ENCODE results near the gene MYD88.

Gene MYD88

DNA sequence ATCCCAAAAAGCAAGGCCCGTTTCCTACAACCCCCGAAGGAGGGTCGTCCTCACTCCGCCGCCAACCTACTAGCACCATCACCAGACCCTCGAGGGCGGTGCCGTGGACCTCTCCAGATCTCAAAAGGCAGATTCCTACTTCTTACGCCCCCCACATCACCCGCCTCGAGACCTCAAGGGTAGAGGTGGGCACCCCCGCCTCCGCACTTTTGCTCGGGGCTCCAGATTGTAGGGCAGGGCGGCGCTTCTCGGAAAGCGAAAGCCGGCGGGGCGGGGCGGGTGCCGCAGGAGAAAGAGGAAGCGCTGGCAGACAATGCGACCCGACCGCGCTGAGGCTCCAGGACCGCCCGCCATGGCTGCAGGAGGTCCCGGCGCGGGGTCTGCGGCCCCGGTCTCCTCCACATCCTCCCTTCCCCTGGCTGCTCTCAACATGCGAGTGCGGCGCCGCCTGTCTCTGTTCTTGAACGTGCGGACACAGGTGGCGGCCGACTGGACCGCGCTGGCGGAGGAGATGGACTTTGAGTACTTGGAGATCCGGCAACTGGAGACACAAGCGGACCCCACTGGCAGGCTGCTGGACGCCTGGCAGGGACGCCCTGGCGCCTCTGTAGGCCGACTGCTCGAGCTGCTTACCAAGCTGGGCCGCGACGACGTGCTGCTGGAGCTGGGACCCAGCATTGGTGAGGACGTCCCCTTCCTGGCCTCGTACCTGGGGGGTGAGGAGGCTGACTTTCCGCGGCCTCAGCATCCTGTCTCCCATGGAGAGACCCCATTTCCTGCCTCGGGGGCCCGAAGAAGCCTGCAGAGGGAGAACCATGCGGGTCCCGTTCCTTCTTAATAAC, at the start of gene MYD88:
MYD88 (plus strand) TSS at position 313 of the 842 bp plus-strand sequence; CDS start at position 353, 40 bp downstream.
- DNase-seq (ENCODE audit: low spot score), result peak; percentile 51

DNA sequence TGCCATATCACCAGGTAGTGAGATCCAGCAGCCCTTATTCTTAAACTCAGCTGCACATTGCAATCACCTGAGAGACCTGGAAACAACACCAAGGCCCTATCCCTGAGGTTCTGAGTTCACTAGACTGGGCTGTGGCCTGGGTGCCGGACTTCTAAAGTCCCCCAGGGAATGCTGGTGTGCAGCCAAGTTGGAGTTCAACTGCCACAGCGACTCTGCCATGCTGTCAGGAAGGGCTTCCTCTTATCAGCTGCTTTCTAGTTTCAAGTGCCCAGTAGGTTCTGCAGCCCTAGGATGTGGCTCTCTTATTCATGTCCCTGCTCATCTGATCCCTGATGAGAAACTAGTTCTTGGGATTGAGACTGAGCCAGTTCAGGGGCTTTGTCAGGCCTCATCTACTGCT, 49.3 kb upstream of the MYD88 start:
- no peak for DNase-seq (ENCODE audit: low spot score)

DNA sequence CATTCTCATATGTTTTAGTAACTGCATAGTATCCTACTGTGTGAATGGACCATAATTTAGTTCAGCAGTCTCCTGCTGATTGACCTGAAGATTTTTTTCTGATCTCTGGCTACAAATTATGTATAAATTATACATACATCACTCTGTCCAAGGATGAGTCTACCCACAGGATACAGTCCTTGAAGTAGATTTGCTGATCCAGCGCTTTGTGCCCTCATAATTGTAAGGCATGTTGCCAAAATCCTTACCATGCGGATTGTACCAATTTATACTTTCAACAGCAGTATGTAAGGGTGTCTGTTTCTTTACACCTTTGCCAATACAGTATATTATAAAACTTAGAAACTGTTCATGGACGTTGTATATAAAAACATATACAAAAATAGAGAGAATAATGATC, 48.0 kb upstream of the MYD88 start:
- no peak for DNase-seq (ENCODE audit: low spot score)

DNA sequence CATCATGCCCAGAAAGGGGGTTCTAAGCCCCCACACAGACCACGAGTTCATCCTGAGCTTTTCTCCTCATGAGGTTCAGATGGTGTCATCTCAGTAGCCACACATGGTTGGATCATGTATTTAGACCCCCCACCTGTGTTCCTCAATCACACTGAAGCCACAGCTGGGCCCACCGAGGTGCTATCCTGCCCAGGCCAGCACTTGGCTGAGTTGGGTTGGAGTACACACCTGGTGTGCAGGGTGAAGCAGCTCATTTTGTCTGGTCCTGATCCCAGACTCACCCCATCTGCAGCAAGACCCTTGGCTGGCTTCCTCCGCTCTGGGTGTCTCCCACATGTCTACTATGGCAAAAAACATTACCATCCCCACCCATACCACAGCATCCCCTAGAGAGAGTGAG, 43.5 kb upstream of the MYD88 start:
- no peak for DNase-seq (ENCODE audit: low spot score)

DNA sequence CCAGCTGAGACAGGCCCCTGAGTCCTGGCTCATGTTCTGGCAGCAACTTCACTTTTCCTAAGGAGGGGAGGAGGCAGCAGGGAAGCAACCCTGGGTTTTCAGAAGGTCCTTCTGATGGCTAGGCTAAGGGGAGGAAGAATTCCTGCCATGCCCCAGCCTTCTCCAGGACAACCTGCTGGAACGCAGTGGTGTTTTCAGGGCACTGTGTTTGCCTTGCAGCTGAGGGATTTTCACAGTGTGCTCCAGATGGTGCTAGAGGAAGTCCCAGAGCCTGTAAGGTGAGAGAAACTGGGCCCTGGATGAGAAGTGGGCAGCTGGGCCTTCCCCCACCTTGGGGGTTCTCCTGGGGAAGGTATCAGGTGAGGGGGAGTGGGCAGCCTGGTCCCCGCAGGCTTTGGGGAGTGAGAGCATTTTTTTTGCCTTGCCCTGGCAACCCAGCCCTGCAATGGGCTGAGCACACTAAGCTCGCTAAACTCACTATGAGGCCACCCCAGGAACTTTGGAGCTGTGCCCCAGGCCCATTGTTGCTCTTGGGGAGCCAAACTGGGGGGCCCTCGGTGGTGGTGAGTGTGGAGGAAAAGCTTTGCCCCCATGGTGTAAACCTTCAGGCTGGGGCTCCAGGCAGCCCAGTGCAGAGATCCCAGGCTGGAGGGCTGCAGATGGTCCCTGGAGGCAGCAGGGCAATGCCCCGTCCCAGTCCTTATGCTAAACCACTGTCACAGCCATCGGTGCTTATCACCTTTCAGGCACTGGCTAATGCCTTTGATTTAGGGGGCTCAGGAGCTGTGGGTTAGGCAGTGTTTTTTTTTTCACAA, 42.6 kb upstream of the MYD88 start:
- no peak for DNase-seq (ENCODE audit: low spot score)

DNA sequence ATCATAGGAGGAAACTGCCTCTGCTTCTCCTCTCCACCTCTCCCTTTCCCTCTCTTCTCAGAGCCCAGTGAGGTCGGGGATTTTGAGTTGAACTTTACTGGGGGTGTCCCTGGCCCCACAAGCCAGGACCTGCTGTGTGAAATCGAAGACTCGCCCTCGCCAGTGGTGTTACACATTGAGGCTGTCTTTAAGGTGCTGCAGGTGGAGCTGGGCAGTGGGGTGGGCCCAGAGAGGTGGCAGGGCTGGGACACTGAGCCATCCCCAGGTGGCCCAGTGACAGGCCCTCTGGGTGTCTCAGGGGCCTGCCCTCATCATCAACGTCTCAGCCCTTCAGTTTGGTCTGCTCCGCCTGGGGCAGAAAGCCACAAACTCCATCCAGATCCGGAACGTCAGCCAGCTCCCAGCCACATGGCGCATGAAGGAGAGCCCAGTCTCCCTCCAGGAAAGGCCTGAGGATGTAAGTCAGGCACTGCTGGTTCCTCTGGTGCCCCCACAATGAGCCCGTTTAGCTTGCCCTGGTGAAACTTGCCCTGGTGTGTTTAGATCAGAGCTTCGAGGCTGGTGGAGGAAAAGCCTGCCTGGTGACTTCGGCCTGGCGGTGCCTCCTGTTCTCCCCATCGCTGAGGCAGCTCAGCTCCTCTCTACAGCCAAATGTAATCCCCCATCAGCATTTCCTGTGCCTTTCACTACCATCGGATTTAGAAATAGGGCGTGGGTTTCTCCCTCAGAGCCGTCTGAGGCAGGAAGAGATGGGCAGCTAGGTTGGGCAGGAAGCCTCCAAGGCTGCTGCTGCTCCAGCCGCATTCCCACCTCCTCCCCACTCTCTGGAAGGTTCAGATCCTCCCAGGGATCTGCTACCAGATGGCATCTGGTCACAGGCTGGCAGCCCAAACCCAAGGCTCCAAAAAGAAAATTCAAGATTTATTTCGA, 40.8 kb upstream of the MYD88 start:
- DNase-seq (ENCODE audit: low spot score), result no peak

DNA sequence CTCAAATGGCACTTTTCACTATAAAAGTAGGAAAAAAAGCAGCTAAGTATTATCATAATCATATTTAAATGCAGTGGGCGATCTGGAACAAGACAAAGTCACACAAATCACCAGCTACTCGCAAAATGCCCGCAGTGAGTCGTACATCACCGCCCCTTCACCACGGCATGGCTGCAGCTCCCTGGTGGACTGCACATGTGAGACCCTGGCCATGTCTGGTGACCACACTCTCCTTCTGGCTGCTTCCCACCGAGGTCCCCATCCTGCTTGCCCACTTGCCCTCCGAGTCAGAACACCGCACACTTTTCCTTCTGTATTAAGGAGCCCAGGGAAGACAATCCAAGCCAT, 40.1 kb upstream of the MYD88 start:
- no peak for DNase-seq (ENCODE audit: low spot score)

DNA sequence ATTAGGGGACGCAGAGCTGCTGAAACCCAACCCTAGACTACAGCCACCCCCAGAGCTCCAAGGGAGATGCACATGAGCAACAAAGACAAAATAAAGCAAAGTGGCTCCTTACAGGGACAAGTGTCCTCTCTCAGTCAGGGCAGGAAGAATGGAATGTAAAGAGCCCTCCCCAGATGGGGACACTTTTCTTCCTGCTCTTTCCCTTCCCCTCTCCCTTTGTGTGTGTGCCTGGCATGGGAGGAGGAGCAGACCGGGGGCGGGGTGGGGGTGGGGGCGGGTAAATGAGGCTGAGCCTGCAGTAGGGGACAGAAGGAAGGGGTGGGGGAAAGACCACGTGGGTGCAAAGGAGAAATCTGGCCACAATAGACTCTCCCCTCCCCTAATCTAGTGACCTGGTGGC, 38.9 kb upstream of the MYD88 start:
- DNase-seq (ENCODE audit: low spot score), result no peak

DNA sequence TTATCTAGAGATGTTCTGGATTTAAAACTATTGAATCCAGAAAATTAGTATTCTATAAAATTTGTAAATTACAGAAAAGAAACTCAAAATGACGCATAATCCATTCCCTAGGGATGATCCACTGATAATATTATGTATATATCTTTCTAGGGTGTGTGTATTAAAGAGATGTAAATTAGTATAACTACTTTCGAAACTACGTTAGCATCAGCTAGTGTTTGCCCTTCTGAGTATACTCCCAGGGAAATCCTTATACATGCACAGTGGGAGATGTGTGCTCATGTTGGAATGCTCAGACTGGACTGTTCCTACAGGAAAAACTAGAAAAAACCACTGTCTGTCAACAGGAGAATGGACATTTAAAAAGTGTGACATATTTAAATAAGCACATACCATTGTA, 38.0 kb upstream of the MYD88 start:
- no peak for DNase-seq (ENCODE audit: low spot score)

DNA sequence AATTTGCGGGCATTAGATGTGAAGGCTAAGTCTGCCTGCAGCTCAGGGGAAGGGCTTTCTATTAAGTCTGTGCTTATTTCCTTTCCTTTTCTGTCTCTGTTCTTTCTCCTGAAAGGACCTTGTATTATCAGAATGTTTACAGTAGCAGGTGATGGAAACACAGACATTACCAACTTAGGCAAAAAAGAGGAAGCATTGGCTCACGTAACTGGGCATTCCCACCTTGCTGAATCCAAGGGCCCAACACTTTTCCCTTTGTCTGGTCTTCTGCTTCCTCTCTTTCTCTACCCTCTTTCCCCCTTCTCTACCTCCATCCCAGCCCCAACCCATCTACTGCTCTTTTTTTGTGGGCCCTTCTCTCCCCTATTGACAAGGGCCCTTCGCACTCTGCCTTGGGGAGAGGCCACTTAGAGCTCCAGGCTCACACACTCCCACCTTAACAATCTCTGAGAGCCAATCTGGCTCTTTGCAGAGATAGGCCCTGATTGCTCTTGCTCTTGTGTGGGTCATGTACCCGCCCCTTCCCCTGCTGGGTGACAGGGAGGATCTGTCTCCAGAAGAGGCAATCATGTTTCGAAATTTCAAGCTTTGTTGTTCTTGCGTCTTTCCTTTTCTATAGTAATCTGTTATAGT, 36.5 kb upstream of the MYD88 start:
- DNase-seq (ENCODE audit: low spot score), result no peak

DNA sequence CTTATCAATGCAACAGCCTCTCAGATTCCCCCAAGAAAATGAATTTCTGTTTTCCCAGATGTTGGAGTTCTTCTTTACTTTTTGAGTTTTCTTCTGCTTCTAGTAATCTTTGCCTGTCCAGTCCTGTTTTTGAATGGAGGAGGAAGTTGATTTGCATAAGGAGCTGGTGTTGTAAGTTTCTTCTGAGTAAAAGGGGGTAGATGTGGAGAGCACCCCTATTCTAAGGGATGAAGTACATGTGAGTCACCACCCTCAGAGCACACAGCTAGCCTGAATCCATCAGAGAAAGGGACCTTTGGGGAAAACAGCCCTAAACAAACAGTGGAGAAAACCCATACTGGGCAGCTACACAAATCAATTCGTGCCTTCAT, 36.0 kb upstream of the MYD88 start:
- no peak for DNase-seq (ENCODE audit: low spot score)

DNA sequence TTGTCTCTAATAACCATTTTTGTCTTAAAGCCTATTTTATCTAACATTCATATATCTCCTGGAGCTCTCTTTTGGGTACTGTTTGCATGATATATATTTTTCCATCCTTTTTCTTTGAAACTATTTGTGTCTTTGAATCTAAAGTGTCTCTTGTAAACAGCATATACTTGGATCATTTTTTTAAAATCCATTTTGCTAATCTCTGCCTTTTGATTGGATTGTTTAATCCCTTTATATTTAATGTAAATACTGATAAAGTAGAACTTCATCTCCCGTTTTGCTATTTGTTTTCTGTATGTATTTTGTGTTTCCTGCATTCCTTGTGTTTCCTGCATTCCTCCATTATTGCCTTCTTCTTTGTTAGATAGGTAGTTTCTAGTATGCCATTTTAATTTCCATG, 32.9 kb upstream of the MYD88 start:
- DNase-seq (ENCODE audit: low spot score), result no peak

DNA sequence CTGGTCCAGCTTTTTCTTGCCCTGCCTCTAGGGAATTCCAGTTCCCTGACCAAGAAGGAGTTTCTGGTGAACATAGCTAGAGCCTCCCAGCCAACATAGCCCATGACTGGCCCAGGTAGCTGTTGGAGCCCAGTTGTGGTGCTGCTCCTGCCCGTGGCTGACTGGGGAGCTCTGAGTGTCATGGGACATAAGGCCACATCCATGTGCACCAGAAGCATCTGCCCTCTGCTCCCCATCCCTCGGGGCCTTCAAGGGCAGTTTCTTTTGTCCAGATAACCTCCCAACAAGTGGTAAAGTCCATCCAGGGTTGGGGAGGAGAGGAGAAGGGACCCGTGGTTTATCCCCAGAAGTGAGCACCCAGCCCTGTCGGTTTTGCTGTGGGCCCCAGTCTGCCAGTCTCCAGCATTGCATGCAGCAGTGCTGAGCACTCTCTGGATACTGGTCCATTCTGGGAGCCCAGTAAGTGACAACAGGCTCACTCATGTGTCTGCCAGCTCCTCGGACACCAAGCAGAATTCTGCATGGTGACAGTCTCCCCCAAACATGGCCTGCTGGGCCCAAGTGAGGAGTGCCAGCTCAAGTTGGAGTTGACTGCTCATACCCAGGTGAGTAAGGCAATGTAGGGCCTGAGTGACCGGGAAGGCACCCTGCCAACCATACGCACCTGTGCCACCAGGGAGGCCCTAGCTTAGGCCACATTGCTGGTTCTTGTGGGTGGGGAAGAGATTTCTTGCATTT, 30.4 kb upstream of the MYD88 start:
- no peak for DNase-seq (ENCODE audit: low spot score)

DNA sequence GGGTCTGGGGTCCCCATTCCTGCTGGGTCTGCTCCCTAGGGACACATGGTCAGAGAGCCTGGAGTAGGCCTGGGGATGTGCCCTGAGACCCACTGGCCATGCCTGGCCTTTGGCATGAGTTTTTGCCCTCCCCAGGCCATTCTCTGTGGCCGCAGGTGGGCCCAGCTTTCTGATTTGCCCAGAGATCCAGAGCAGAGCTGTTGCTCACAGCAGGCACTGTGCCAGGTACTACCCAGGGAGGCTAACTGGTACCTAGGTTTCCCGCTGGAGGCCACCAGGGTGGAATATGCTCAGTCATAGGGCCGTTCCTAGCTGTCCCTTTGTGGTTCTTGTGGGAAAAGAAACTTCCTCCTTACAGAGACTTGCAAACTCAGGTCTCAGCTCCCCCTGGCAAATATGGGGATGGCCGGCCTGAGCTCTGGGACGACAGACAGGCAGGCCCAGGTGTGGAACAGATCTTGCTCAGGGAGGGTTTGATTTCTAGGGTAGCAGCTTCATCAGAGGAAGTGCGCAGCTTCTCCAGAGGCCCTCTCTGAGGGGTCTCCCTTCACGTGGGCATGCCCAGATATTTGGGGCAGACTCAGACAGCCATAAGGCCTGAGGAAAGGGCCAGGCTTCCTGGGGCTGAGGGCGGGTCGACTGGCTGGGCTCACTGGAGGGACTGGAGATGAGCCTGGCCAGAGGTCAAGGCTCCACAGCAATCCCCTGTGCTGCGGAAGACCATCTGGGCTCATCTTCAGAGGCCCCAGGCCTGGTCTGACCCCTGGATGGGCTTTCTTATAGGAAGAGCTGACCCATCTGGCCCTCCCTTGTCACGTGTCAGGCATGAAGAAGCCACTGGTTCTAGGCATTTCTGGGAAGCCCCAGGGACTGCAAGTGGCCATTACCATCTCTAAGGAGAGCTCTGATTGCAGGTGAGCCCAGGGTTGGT, 29.5 kb upstream of the MYD88 start:
- no peak for DNase-seq (ENCODE audit: low spot score)

DNA sequence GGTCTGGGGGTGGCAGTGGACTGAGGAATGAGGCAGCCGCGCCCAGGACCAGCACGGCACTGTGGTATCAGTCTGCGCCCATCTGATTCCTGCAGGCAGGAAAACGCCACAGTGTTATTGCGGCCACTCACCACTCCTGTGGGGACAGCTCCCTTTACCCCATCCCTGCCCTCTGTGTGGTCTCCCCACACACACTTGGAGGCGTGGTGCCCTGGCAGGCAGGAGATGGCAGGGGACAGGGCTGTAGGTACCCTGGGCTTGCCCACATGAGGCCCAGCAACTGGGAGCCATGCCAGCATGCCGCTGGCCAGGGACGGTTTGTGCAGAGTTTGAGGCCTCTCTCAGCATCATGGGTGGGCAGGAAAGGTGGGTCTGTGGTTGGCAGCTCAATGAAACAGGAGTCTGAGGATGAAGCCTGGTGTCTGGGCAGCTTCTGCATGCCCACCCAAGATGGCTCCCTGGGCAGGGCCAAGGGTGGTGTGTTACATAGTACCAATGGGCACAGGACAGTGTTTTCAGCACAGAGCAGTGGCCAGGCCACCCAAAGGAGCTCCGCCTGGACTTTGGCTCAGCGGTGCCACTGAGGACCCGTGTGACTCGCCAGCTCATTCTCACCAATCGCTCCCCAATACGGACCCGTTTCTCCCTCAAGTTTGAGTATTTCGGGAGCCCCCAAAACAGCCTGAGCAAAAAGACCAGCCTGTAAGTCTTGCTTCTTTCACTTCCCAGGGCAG, 28.7 kb upstream of the MYD88 start:
- no peak for DNase-seq (ENCODE audit: low spot score)

DNA sequence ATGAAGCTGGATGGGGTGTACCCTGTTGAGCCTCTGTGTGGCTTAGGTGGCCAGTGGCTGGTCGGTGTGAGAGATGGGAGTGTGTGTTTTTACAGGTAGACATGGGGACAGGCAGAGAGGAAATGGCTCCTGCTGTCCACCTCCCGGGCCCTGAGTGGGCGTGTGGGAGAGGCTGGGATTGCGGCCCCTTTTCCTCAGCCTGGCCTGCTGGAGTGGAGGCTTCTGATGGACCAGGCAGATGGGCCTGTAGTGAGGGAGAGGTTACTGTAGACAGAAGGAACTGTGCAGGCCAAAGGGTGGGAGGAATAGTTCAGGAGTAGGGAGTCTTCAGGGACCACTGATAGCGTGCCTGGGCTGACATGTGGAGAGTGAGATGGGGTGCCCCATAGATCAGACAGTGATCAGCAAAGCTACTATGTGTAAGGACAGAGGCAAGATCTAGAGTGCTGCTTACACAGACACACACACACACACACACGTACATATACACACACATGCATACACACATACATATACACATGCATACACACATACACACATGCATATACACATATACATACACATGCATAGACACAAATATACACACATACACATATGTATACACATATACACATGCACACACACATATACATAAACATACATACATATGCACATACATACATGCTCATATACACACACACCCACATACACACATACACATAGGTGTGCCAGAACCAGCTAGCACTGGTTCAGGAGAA, 28.0 kb upstream of the MYD88 start:
- DNase-seq (ENCODE audit: low spot score), result no peak

DNA sequence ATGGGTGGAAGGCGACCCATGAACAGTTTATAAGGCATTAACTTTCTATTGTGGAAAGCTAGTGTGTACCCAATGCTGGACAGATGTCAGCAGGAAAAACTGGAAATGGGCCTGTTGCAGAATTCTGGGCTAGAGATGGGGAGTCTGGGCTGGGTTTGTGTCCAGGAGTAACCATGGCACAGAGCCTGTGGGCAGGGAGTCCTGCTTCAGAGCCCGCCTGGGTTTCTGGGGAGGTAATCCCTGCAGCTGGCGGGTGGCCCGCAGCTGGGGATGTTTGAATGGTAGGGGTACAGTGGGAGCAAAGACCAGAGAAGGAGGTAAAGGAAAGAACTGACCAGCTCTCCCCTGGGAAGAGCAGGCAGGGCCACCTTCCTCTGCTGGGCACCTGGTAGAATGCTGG, 27.3 kb upstream of the MYD88 start:
- DNase-seq (ENCODE audit: low spot score), result no peak

DNA sequence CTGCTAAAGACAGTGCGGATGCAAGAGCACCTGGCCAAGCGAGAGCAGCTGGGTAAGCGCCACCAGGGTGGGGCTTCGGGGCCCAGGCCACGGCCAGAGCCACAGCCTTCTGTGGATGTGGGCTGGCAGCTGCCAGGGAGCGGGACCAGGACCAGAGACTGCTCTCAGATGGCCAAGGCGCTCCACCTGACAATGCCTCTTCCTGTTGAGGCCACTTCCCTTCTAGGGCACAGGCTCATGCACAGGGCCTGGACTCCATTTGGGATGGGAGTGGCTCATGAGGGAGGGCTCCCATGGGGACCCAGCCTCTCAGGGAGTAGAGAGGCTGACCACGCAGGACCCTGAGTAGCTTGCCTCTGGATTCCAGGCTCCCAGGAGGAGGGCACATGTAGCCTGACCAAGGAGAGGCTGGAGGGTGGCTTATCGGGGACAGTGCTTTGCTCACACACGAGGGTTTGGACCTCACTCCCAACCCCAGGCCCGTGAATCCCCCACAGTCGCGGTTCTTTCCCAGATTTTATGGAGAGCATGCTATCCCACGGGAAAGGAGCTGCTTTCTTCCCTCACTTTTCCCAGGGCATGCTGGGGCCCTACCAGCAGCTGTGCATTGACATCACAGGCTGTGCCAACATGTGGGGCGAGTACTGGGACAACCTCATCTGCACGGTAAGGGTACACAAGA, 26.6 kb upstream of the MYD88 start:
- DNase-seq (ENCODE audit: low spot score), result no peak

Measured in HuH-7.5 (cell line).